Mammary epithelial cell (primary cell): ENCODE measurements around the gene STARD5.

Source experiments
- CTCF ChIP-seq, 2 donors: IDR thresholded peaks in 1 of 2; conservative IDR thresholded peaks in 1 of 2; 2 replicates each; pipeline ENCODE4 v1.5.1; 2011 to 2012; ENCODE audit warnings: inconsistent platforms in 2 of 2, low read length in 2 of 2, mild to moderate bottlenecking in 2 of 2, control low read depth in 1 of 2, low read depth in 1 of 2; ENCODE audit not compliant: insufficient read depth in 1 of 2; ENCODE audit errors: extremely low read depth in 1 of 2
- EZH2 ChIP-seq: IDR thresholded peaks from 2 replicates; pipeline ENCODE4 v1.6.1; 2012; ENCODE audit warnings: low read length, inconsistent platforms, borderline replicate concordance

- peak; percentile 39 to 47 for TF ChIP-seq CTCF (conservative IDR thresholded peaks at IDR 0.05 in 1 of 2, IDR thresholded peaks at IDR 0.05 in 1 of 2; ENCODE audit: extremely low read depth in 1 of 2, insufficient read depth in 1 of 2, low read depth in 1 of 2, low read length in 2 of 2)
- no peak for TF ChIP-seq EZH2
Observed at GRCh38 chr15:81336568-81336967, 12.6 kb upstream of the STARD5 start.
